AG09309 (cell line): ENCODE measurements around the gene LOXL1.

Source experiments
- DNase-seq: peaks from one replicate; pipeline ENCODE4 v3.0.0-alpha.2; 2010; ENCODE audit warnings: low read depth
- H3K4me3 ChIP-seq: 2 replicates; pipeline ENCODE4 v1.5.1; 2011; ENCODE audit warnings: mild to moderate bottlenecking, low read depth, low read length, moderate library complexity; ENCODE audit not compliant: control insufficient read depth
- CTCF ChIP-seq: IDR thresholded peaks from 2 replicates; pipeline ENCODE4 v1.5.1; 2011; ENCODE audit warnings: mild to moderate bottlenecking, low read depth, low read length, inconsistent platforms; ENCODE audit not compliant: insufficient read depth, control insufficient read depth; ENCODE audit errors: missing control alignments

LOXL1 gene

GRCh38 chr15:73886717-73887345 is 39.4 kb upstream of the LOXL1 start:
- no peak overlapping the region for H3K4me3 ChIP-seq
- no peak for TF ChIP-seq CTCF
- no peak for DNase-seq

- DNase-seq, result no peak
- no peak for TF ChIP-seq CTCF
- no peak overlapping the region for H3K4me3 ChIP-seq
Observed at GRCh38 chr15:73887481-73887880, 38.8 kb upstream of the LOXL1 start.

- no peak overlapping the region for H3K4me3 ChIP-seq
- no peak for TF ChIP-seq CTCF
- DNase-seq, result no peak
Observed at GRCh38 chr15:73888224-73889041, 37.8 kb upstream of the LOXL1 start.

- no peak for DNase-seq
- no peak for TF ChIP-seq CTCF
- no peak overlapping the region for H3K4me3 ChIP-seq
Observed at GRCh38 chr15:73889053-73889761, 37.1 kb upstream of the LOXL1 start.

GRCh38 chr15:73889762-73890124 is 36.5 kb upstream of the LOXL1 start:
- DNase-seq, result no peak
- no peak for TF ChIP-seq CTCF
- no peak overlapping the region for H3K4me3 ChIP-seq

GRCh38 chr15:73891328-73892315 is 34.6 kb upstream of the LOXL1 start:
- TF ChIP-seq CTCF, result no peak
- DNase-seq, result no peak
- no peak overlapping the region for H3K4me3 ChIP-seq
